ENCODE results near the gene USP5. TPM values are rescaled to one million over a fixed set of nuclear protein-coding genes. Genes with fewer than 3 reads are reported as not detected.
A peak's percentile ranks its signal among the peaks of the same experiment; 100 is the strongest.

Gene USP5
- total RNA-seq, 1 experiment from 2014 or later = 158 TPM

- peak overlapping the region; percentile 99 for H3K4me3 Mint-ChIP-seq
- ChIA-PET CTCF (interaction anchor here (0.6 to 8.9 kb wide), 10 partner anchors 23 to 1883 kb away, joined by 3 to 110 read pairs (median 5); partner anchors contain the start of genes COPS7A, LAG3, MLF2 and PTMS), POLR2A (interaction anchor here (0.5 to 1.9 kb wide), 5 partner anchors 19 to 379 kb away, joined by 3 to 7 read pairs (median 3); partner anchors contain the start of genes CDCA3 and PTMS)
- H3K36me3 Mint-ChIP-seq = peaks cover 35% of the 10 kb centered on the region
- TF ChIP-seq ZSCAN18 (CRISPR knock-in tag; IDR thresholded peaks at IDR 0.05) (no peak), ATF1 (CRISPR knock-in tag; IDR thresholded peaks at IDR 0.05) (no peak), TEAD1 (CRISPR knock-in tag; IDR thresholded peaks at IDR 0.05) (no peak), GTF2I (CRISPR knock-in tag; conservative IDR thresholded peaks at IDR 0.05) (no peak), MAX (CRISPR knock-in tag; IDR thresholded peaks at IDR 0.05) (no peak), GRHL2 (CRISPR knock-in tag; IDR thresholded peaks at IDR 0.05; ENCODE audit: insufficient replicate concordance, severe bottlenecking) (no peak), FOXP4 (CRISPR knock-in tag; IDR thresholded peaks at IDR 0.05) (no peak), ARID4B (CRISPR knock-in tag; IDR thresholded peaks at IDR 0.05; ENCODE audit: borderline replicate concordance) (no peak), JUN (CRISPR knock-in tag; IDR thresholded peaks at IDR 0.05) (no peak), FOXK1 (CRISPR knock-in tag; IDR thresholded peaks at IDR 0.05) (no peak), ZNF416 (CRISPR knock-in tag; IDR thresholded peaks at IDR 0.05) (no peak), TEAD4 (CRISPR knock-in tag; IDR thresholded peaks at IDR 0.05) (no peak), ETV6 (CRISPR knock-in tag; IDR thresholded peaks at IDR 0.05) (no peak)
- TF ChIP-seq, protein P1, sequence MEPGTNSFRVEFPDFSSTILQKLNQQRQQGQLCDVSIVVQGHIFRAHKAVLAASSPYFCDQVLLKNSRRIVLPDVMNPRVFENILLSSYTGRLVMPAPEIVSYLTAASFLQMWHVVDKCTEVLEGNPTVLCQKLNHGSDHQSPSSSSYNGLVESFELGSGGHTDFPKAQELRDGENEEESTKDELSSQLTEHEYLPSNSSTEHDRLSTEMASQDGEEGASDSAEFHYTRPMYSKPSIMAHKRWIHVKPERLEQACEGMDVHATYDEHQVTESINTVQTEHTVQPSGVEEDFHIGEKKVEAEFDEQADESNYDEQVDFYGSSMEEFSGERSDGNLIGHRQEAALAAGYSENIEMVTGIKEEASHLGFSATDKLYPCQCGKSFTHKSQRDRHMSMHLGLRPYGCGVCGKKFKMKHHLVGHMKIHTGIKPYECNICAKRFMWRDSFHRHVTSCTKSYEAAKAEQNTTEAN (CRISPR knock-in tag; IDR thresholded peaks at IDR 0.05) = no peak
- TF ChIP-seq, protein P2, sequence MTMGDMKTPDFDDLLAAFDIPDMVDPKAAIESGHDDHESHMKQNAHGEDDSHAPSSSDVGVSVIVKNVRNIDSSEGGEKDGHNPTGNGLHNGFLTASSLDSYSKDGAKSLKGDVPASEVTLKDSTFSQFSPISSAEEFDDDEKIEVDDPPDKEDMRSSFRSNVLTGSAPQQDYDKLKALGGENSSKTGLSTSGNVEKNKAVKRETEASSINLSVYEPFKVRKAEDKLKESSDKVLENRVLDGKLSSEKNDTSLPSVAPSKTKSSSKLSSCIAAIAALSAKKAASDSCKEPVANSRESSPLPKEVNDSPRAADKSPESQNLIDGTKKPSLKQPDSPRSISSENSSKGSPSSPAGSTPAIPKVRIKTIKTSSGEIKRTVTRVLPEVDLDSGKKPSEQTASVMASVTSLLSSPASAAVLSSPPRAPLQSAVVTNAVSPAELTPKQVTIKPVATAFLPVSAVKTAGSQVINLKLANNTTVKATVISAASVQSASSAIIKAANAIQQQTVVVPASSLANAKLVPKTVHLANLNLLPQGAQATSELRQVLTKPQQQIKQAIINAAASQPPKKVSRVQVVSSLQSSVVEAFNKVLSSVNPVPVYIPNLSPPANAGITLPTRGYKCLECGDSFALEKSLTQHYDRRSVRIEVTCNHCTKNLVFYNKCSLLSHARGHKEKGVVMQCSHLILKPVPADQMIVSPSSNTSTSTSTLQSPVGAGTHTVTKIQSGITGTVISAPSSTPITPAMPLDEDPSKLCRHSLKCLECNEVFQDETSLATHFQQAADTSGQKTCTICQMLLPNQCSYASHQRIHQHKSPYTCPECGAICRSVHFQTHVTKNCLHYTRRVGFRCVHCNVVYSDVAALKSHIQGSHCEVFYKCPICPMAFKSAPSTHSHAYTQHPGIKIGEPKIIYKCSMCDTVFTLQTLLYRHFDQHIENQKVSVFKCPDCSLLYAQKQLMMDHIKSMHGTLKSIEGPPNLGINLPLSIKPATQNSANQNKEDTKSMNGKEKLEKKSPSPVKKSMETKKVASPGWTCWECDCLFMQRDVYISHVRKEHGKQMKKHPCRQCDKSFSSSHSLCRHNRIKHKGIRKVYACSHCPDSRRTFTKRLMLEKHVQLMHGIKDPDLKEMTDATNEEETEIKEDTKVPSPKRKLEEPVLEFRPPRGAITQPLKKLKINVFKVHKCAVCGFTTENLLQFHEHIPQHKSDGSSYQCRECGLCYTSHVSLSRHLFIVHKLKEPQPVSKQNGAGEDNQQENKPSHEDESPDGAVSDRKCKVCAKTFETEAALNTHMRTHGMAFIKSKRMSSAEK (CRISPR knock-in tag; IDR thresholded peaks at IDR 0.05; ENCODE audit: borderline replicate concordance) = no peak
- peak overlapping the region; percentile 94 for H3K27ac Mint-ChIP-seq
- H3K9me3 Mint-ChIP-seq = no peaks in the 10 kb centered on the region
- DNase-seq (ENCODE audit: low spot score) (peak; percentile 47), ATAC-seq (peak; percentile 26)
- H3K4me1 Mint-ChIP-seq = peaks cover 37% of the 10 kb centered on the region
- peaks cover 19% of the 10 kb centered on the region for H3K27me3 Mint-ChIP-seq (ENCODE audit: low read depth)
Observed at GRCh38 chr12:6829536-6830220, 22.3 kb upstream of the USP5 start.

All from WTC11 (cell line).